Measurements from ENCODE around the gene GOLGA6A.

The GOLGA6A gene

DNA sequence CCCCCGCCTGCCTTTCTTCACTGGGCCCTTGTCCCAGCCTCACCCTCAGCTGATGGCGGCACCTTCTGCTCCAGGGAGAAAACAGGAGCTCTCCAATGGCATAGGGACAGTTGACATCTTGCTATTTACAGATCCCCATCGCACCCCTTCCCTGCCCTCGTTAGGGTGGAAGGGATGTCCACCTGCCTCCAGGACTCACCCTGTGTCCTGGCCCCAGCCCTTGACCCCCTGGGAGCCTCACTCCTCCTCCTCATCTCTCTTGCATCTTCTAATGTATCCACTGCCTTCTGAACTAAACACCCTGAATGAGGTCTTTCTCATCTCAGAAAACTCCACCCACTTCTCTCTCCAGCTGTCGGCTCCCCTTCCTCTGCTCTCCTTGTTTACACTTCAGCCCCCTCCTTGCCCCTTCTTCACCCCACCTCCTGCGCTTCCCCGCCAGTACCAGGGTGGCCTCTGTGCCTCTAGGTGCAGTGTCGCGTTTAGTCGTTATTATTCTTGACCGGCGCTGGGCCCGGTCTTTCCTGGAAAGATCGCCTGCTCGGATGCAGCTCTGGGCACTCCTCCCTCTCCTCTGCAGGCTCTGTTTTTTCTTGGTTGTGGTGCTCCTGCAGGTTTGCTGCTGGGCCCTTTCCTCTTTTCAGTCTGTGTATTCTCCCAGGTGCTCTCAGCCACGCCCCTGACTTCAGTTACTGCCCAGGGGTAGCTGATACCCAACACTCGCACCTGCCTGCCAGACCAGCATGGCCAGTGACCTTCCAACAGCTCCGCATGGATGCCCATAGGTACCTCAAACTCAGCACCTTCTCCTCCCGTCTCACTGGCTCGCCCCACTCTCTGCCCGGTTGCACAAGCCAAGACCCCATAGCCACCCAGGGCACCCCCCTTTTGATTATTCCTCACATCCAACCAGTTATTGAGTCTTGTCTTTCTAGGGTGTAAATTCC is 44.9 kb downstream of the GOLGA6A start:
- DNase-seq (ENCODE audit: low read depth) = no peak
- TF ChIP-seq, protein P1, sequence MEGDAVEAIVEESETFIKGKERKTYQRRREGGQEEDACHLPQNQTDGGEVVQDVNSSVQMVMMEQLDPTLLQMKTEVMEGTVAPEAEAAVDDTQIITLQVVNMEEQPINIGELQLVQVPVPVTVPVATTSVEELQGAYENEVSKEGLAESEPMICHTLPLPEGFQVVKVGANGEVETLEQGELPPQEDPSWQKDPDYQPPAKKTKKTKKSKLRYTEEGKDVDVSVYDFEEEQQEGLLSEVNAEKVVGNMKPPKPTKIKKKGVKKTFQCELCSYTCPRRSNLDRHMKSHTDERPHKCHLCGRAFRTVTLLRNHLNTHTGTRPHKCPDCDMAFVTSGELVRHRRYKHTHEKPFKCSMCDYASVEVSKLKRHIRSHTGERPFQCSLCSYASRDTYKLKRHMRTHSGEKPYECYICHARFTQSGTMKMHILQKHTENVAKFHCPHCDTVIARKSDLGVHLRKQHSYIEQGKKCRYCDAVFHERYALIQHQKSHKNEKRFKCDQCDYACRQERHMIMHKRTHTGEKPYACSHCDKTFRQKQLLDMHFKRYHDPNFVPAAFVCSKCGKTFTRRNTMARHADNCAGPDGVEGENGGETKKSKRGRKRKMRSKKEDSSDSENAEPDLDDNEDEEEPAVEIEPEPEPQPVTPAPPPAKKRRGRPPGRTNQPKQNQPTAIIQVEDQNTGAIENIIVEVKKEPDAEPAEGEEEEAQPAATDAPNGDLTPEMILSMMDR (IDR thresholded peaks at IDR 0.05; ENCODE audit: insufficient read depth, low read depth, low read length, missing control alignments) = no peak
- no peak overlapping the region for H3K4me3 ChIP-seq (ENCODE audit: low read length)

DNA sequence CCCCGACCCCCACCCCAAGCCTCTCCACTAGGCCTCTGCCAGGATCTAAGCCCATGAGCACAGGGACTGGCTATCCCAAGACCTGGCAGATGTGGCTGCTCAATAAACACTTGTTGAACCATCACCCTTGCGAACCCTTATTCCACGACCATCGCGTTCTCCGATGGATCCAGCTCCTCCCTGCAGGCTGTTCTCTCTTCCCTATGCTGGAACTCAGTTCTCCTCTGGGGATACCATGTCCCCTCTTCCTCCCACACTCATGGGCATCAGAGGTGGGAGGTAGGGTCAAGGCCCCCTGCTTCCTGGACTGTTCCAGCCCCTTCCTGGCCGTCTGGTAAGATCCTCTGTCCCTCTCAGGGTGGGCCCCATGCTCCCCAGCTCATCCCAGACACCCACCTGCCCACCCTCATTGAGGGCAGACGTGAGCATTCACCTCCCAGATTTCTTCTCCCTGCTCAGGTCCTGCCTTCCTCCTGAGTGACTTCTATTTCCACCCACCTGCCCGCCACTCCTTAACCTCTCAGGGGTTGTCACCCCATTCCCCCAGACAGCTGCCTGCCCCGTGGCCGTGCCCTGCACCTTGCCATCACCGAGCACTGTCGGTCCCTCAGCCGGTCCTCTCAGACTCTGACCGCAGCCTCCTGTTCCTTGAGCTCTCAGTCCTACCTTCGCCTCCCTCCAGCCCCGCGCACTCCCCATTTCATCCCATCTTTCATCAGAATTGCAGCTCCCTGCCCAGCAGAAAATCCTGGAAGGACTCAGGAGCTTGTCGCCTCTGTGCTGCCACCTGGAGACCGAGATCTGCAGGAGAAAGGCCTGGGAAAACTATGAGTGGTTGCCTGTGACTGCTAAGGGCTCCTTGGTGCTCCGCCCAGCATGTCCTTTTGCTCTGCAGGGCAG is 45.8 kb downstream of the GOLGA6A start:
- DNase-seq (ENCODE audit: low read depth) = peak; percentile 56
- H3K4me3 ChIP-seq (ENCODE audit: low read length) = no peak overlapping the region
- TF ChIP-seq, protein P1 (IDR thresholded peaks at IDR 0.05; ENCODE audit: insufficient read depth, low read depth, low read length, missing control alignments) = peak; percentile 69

DNA sequence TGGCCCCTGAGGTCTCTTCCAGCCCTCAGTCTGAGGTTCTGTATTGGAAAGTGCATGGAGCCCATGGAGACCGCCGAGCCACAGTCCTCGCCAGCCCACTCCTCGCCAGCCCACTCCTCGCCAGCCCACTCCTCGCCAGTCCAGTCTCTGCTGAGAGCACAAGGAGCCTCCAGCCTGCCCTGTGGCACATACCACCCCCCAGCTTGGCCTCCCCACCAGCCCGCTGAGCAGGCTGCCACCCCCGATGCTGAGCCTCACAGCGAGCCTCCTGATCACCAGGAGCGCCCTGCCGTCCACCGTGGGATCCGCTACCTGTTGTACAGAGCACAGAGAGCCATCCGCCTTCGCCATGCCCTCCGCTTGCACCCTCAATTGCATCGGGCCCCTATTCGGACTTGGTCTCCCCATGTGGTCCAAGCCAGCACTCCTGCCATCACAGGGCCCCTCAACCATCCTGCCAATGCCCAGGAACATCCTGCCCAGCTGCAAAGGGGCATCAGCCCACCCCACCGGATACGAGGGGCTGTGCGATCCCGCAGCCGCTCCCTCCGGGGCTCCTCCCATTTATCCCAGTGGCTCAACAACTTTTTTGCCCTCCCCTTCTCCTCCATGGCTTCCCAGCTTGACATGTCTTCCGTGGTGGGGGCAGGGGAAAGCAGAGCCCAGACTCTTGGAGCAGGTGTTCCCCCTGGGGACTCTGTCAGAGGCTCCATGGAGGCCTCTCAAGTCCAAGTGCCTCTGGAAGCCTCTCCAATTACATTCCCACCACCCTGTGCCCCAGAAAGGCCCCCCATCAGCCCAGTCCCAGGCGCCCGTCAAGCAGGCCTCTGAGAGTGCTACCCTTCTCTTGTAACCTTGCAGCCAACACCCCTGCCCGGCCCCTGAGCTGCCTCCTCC is 47.0 kb downstream of the GOLGA6A start:
- no peak for DNase-seq (ENCODE audit: low read depth)
- TF ChIP-seq, protein P1 (IDR thresholded peaks at IDR 0.05; ENCODE audit: insufficient read depth, low read depth, low read length, missing control alignments) = no peak
- no peak overlapping the region for H3K4me3 ChIP-seq (ENCODE audit: low read length)

DNA sequence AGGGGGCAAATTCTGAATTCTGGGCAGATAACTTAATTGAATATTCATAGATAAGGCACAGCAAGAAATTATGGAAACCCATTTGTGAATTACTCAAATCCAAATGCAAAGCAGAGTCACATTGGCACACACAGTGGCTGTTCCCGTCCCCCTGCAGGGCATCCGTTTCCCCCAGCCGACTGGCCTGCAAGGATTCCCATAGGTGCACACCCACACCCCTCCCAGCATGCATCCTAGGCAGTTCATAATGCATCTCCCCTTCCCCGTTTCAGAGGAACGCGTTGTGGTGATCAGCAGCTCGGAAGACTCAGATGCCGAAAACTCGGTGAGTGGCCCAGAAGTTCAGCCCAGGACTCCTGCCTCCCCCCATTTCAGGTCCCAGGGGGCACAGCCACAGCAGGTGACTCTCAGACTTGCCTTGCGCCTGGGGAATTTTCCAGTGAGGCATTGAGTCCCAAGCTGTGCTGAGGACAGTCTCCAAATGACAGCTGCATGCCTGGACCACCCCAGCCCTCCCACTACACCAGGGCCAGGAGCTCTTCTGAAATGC is 48.1 kb downstream of the GOLGA6A start:
- TF ChIP-seq, protein P1 (IDR thresholded peaks at IDR 0.05; ENCODE audit: insufficient read depth, low read depth, low read length, missing control alignments) = no peak
- no peak overlapping the region for H3K4me3 ChIP-seq (ENCODE audit: low read length)
- no peak for DNase-seq (ENCODE audit: low read depth)

DNA sequence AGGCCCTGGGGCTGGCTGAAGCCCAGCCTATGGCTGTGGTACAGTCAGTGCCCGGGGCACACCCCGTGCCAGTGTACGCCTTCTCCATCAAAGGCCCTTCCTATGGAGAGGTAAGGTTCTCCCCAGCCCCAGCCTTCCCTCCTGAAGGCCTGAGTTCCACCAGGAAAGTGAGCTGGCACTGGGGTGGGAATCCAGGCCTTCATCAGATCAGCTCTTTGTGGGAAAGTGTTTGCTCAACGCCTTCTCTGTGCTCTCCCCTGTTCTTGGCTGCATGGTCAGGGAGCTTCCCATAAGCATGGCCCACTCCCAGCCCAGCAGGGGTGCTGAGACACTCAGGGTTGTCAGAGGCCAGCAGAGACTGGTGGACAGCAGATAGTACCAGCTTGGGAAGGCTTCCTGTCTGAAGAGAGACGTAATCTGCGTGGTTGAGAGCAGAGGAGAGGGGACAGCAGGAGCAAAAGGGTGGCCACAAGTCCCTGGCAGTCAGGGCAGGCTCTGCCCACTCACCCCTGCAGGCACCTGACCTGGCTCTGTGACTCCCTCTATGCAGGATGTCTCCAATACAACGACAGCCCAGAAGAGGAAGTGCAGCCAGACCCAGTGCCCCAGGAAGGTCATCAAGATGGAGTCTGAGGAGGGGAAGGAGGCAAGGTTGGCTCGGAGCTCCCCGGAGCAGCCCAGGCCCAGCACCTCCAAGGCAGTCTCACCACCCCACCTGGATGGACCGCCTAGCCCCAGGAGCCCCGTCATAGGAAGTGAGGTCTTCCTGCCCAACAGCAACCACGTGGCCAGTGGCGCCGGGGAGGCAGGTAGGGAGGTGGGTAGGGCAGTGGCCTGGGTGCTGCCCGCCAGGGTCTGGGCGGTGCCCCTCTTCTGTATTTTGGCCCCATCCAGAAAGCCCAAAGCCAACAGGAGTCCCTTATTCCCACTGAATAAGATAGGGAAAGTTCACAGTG is 49.5 kb downstream of the GOLGA6A start:
- TF ChIP-seq, protein P1 (IDR thresholded peaks at IDR 0.05; ENCODE audit: insufficient read depth, low read depth, low read length, missing control alignments) = no peak
- DNase-seq (ENCODE audit: low read depth) = no peak
- H3K4me3 ChIP-seq (ENCODE audit: low read length) = no peak overlapping the region
